ENCODE results near the gene POLR3B. TPM values are rescaled to one million over a fixed set of nuclear protein-coding genes. Genes with fewer than 3 reads are reported as not detected.

The POLR3B gene
- 12.9 and 13.7 TPM in 2 replicates for total RNA-seq (2014; rRNA removed; shearing (Covaris generic))
- 7.6 and 8.3 TPM in 2 replicates for polyA plus RNA-seq (2016; fragmentation: Nextera tagmentation; extraction: Ambion mirVana)

GRCh38 chr12:106357549-106358395 lies at the start of gene POLR3B:
POLR3B (plus strand) TSS chr12:106357748; CDS start chr12:106357880, 132 bp downstream.
- Histone ChIP-seq H2AFZ (peak within 1 kb of the TSS; percentile 90), H3F3A (ENCODE audit: insufficient read depth) (peaks cover 23% of the 10 kb centered on the region), H3K4me2 (ENCODE audit: unreplicated experiment) (peak within 1 kb of the TSS; percentile 98), H4K20me1 (ENCODE audit: insufficient read depth) (no peaks in the 10 kb centered on the region), H3K4me3 (peak within 1 kb of the TSS; percentile 82), H3K27ac (peak within 1 kb of the TSS; percentile 94), H3K4me1 (ENCODE audit: insufficient read depth) (peaks cover 7% of the 10 kb centered on the region; the same call in 1 of the 2 replicates), H3K27me3 (replicated peaks; ENCODE audit: insufficient read depth) (no peaks in the 10 kb centered on the region), H3K79me2 (ENCODE audit: insufficient read depth) (peaks cover 42% of the 10 kb centered on the region), H3K9me2 (ENCODE audit: insufficient read depth) (no peaks in the 10 kb centered on the region), H3K36me3 (ENCODE audit: low read depth) (no peaks in the 10 kb centered on the region), H3K9me3 (ENCODE audit: low read depth) (no peaks in the 10 kb centered on the region), H3K9ac (peak within 1 kb of the TSS; percentile 85)
- in situ Hi-C loops (cut with MboI) = no loop called here
- WGBS, 2 experiments (ENCODE audit: low coverage in 1 of 2, low lambda C conversion rate in 2 of 2, missing lambda C conversion rate in 2 of 2) = 1% methylated on average over 57 to 59 of the region's 63 CpGs
- DNase-seq = peak; percentile 99
- TF ChIP-seq EZH2phosphoT487 (IDR thresholded peaks at IDR 0.05; ENCODE audit: insufficient read depth, low read depth) = no peak
- no peak for TF ChIP-seq EZH2 (IDR thresholded peaks at IDR 0.05; ENCODE audit: insufficient read depth, poor library complexity, severe bottlenecking)

- 0 out of 2 replicates have a peak, but pooled peaks cover 7% of the 10 kb centered on the region for H3K36me3 ChIP-seq (ENCODE audit: low read depth)
- H3K4me3 ChIP-seq = no peak overlapping the region
- H3K9me2 ChIP-seq (ENCODE audit: insufficient read depth) = no peaks in the 10 kb centered on the region
- TF ChIP-seq EZH2 (IDR thresholded peaks at IDR 0.05; ENCODE audit: insufficient read depth, poor library complexity, severe bottlenecking) (no peak), EZH2phosphoT487 (IDR thresholded peaks at IDR 0.05; ENCODE audit: insufficient read depth, low read depth) (no peak)
- in situ Hi-C loops (cut with MboI) = no loop called here
- H3K79me2 ChIP-seq (ENCODE audit: insufficient read depth) = peaks cover 29% of the 10 kb centered on the region
- no peaks in the 10 kb centered on the region for H3K27me3 ChIP-seq (replicated peaks; ENCODE audit: insufficient read depth)
- peaks cover 32% of the 10 kb centered on the region for H3K4me1 ChIP-seq (ENCODE audit: insufficient read depth)
- no peak overlapping the region for H3K9ac ChIP-seq
- no peaks in the 10 kb centered on the region for H4K20me1 ChIP-seq (ENCODE audit: insufficient read depth)
- no peak overlapping the region for H2AFZ ChIP-seq
- WGBS, 2 experiments (ENCODE audit: low coverage in 1 of 2, low lambda C conversion rate in 2 of 2, missing lambda C conversion rate in 2 of 2) = 35 to 42% methylated on average over 1 of the region's 1 CpG
- H3K4me2 ChIP-seq (ENCODE audit: unreplicated experiment) = no peak overlapping the region
- H3K9me3 ChIP-seq (ENCODE audit: low read depth) = no peaks in the 10 kb centered on the region
- H3K27ac ChIP-seq = no peak overlapping the region
- DNase-seq = no peak
- H3F3A ChIP-seq (ENCODE audit: insufficient read depth) = peaks cover 15% of the 10 kb centered on the region
Observed at GRCh38 chr12:106308121-106308520, 49.4 kb upstream of the POLR3B start.

GRCh38 chr12:106308611-106309010 lies 48.9 kb upstream of the POLR3B start:
- Histone ChIP-seq H3K9me2 (ENCODE audit: insufficient read depth) (no peaks in the 10 kb centered on the region), H3K79me2 (ENCODE audit: insufficient read depth) (peaks cover 25% of the 10 kb centered on the region), H3K27me3 (replicated peaks; ENCODE audit: insufficient read depth) (no peaks in the 10 kb centered on the region), H3K4me1 (ENCODE audit: insufficient read depth) (peaks cover 30% of the 10 kb centered on the region), H3K27ac (no peak overlapping the region), H2AFZ (no peak overlapping the region), H3K4me3 (no peak overlapping the region), H4K20me1 (ENCODE audit: insufficient read depth) (no peaks in the 10 kb centered on the region), H3K9me3 (ENCODE audit: low read depth) (no peaks in the 10 kb centered on the region), H3K36me3 (ENCODE audit: low read depth) (0 out of 2 replicates have a peak, but pooled peaks cover 7% of the 10 kb centered on the region), H3K9ac (no peak overlapping the region), H3K4me2 (ENCODE audit: unreplicated experiment) (no peak overlapping the region), H3F3A (ENCODE audit: insufficient read depth) (peaks cover 13% of the 10 kb centered on the region)
- in situ Hi-C loops (cut with MboI) = no loop called here
- TF ChIP-seq EZH2 (IDR thresholded peaks at IDR 0.05; ENCODE audit: insufficient read depth, poor library complexity, severe bottlenecking) (no peak), EZH2phosphoT487 (IDR thresholded peaks at IDR 0.05; ENCODE audit: insufficient read depth, low read depth) (no peak)
- WGBS, 2 experiments (ENCODE audit: low coverage in 1 of 2, low lambda C conversion rate in 2 of 2, missing lambda C conversion rate in 2 of 2) = 74 to 80% methylated on average over 3 of the region's 3 CpGs
- no peak for DNase-seq

GRCh38 chr12:106309671-106310505 lies 47.7 kb upstream of the POLR3B start:
- WGBS, 2 experiments (ENCODE audit: low coverage in 1 of 2, low lambda C conversion rate in 2 of 2, missing lambda C conversion rate in 2 of 2) = 66 to 68% methylated on average over 7 of the region's 7 CpGs
- TF ChIP-seq EZH2 (IDR thresholded peaks at IDR 0.05; ENCODE audit: insufficient read depth, poor library complexity, severe bottlenecking) (no peak), EZH2phosphoT487 (IDR thresholded peaks at IDR 0.05; ENCODE audit: insufficient read depth, low read depth) (no peak)
- H3K4me2 ChIP-seq (ENCODE audit: unreplicated experiment) = peak overlapping the region; percentile 1
- peaks cover 15% of the 10 kb centered on the region for H3K79me2 ChIP-seq (ENCODE audit: insufficient read depth)
- H3K9me2 ChIP-seq (ENCODE audit: insufficient read depth) = no peaks in the 10 kb centered on the region
- H3K27me3 ChIP-seq (replicated peaks; ENCODE audit: insufficient read depth) = no peaks in the 10 kb centered on the region
- H3K9ac ChIP-seq = no peak overlapping the region
- H2AFZ ChIP-seq = 0 out of 2 replicates have a peak overlapping the region, but pooled peaks have one; percentile 36
- peak overlapping the region; percentile 37; the same call in 1 of the 2 replicates for H3K27ac ChIP-seq
- peaks cover 10% of the 10 kb centered on the region for H3F3A ChIP-seq (ENCODE audit: insufficient read depth)
- H3K4me3 ChIP-seq = no peak overlapping the region
- H4K20me1 ChIP-seq (ENCODE audit: insufficient read depth) = no peaks in the 10 kb centered on the region
- DNase-seq = peak; percentile 75
- H3K36me3 ChIP-seq (ENCODE audit: low read depth) = 0 out of 2 replicates have a peak, but pooled peaks cover 11% of the 10 kb centered on the region
- H3K9me3 ChIP-seq (ENCODE audit: low read depth) = no peaks in the 10 kb centered on the region
- peaks cover 17% of the 10 kb centered on the region for H3K4me1 ChIP-seq (ENCODE audit: insufficient read depth)
- in situ Hi-C loops (cut with MboI) = no loop called here
